ENCODE results near the gene CUL2.
"Not testable (repeated sequence)": the region's sequence is repeated elsewhere in the genome, so short reads cannot be mapped to it uniquely, and the experiment has no call there.

CUL2 gene

DNA sequence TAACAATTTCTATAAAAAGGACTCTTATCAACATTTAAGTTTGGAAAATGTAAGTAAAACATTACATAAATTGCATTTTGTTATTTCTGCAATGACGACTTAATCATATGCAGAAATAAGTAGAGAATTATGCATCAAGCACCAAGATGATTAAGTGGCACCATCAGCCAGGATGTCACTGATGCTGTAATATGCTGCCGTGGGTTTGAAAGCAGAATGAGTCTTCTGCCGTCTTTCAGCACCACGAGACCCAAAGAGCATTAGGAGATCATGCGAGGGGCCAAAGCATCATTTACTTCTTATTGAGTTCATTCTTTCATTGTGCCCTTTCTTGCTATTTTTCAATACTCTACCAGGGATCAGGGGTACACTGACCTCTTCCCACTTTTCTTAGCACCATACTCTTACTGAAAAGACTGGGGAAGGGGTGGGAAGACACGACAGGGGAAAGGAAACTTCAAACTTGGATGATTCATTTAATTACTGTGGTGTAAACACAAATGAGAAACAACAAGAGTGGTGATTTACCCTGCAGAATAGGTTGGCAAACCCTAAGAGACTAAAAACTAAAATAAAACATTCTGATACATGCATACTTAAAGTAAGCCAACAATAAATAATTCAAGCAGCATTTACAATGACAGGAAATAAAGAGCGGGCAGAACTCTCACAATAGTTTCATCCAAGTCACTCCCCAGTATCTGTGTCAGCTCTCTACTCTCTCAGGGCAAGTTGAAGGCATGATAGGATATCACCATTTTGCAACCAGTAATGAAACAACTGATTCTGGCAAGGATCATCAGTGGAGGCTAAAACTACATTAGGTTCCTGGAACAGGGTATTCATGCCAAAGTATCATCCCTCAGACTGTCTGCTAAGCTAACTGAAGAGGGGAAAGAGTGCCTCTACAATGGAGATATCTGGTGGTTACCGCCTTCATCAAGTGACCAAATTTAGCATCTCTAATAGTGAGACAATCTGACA, 70.8 kb downstream of the CUL2 start:
- no peak for DNase-seq (ENCODE audit: low read depth)

DNA sequence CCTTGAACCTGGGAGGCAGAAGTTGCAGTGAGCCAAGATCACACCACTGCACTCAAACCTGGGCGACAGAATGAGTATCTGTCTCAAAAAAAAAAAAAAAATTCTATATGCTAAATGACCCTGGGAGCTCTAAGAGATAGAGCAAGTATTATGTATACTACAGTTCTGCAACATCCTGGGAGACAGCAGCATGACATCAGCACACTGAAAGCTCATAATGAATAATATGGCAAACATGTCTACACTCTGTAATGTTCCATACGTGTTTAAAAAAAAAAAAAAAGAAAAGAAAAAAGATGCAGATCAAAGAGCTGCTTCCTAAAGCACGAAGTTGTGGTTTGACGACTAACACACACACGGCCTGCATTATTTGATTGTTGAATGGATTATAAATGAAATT, 72.5 kb downstream of the CUL2 start:
- DNase-seq (ENCODE audit: low read depth): no peak

DNA sequence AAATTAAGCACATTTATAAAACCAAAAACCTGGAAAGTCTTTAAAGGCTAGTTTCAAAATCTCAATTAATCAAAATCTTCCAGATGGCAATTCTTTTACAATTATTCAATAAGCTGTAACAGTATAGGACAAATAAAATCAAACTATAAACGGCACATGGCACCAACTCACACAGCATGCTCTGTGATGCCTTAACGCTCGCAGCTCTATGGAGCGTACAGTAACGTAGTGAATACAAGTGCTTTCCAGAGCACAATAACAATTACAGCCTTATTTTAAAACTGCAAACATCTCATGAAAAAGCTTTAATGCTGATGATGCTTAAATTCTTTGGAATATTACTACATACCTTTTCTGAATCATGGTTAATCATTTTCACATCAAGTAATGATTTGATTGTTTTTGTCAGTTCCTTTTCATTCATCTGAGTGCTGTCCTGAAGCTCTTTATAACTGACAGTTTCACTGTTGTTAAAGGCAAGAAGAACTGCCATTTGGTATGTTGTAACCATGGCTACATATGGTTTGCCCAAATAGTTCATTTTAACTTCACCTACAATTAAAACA, 74.2 kb downstream of the CUL2 start:
- no peak for DNase-seq (ENCODE audit: low read depth)

- DNase-seq (ENCODE audit: low read depth): no peak
Measured at GRCh38 chr10:35012781-35013180, 77.4 kb downstream of the CUL2 start.

GRCh38 chr10:35011771-35012191, 78.4 kb downstream of the CUL2 start:
- no peak for DNase-seq (ENCODE audit: low read depth)

DNA sequence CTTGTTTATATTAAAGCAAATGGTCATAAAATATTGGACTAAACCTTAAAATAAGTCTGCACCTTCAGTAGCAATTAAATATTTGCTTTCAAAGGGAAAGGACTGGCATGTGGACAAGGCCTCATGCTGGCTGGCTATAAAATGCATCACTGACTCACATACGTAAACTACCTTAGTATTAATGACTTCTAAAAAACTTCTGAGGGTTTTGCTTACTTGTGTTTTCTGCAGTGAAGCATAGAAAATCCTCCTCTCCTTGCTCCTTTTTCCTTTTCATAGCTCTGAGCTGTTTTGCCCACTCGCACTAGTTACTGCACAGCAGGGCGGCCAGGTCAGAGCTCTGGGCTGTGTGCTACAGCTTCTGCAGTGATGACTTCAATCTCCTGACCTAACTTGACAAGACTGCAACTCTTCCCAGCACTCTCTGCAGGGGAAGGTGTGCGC, 82.3 kb downstream of the CUL2 start:
- DNase-seq (ENCODE audit: low read depth): no peak

DNA sequence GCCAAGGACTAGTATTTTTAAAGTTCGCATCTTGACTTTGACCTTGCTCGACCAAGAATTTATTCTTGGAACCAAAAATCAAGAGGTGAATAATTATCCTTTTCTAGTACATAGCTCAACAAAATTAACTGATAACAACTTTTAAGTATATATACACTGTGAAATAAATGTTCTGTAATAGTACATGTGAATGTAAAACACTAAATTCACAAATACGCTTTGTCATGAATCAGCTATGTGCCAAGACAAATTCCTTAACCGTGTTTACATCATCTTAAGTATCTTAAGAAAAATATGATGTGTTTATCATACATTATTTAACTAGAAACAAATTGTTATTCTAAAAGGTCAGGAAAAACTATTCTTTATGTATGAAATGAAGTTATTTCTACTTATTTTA, 83.3 kb downstream of the CUL2 start:
- DNase-seq (ENCODE audit: low read depth): no peak

- DNase-seq (ENCODE audit: low read depth): no peak
Measured at GRCh38 chr10:35005868-35006267, 84.3 kb downstream of the CUL2 start.

GRCh38 chr10:35004651-35005050, 85.5 kb downstream of the CUL2 start:
- DNase-seq (ENCODE audit: low read depth): no peak

GRCh38 chr10:35003906-35004305, 86.2 kb downstream of the CUL2 start:
- no peak for DNase-seq (ENCODE audit: low read depth)

GRCh38 chr10:35000936-35001335, 89.2 kb downstream of the CUL2 start:
- DNase-seq (ENCODE audit: low read depth): no peak

- DNase-seq (ENCODE audit: low read depth): no peak
Measured at GRCh38 chr10:34999532-34999931, 90.6 kb downstream of the CUL2 start.

DNA sequence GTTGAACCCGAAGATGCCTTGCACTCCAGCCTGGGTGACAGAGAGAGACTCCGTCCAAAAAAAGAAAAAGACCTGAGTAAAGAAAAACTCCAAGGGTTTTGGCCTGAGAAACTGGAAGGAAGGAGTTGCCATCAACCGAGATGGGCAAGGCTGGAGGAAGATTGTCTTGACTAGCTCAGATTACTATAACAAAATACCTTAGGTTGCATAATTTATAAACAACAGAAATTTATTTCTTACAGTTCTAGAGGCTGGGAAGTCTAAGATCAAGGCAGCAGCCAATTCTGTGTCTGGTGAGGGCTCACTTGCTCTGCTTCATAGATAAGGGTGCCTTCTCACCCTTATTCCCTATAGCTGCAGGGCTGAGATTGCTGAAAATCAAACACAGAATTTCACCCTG, 91.2 kb downstream of the CUL2 start:
- no peak for DNase-seq (ENCODE audit: low read depth)

- DNase-seq (ENCODE audit: low read depth): no peak
Measured at GRCh38 chr10:34996843-34997242, 93.3 kb downstream of the CUL2 start.

DNA sequence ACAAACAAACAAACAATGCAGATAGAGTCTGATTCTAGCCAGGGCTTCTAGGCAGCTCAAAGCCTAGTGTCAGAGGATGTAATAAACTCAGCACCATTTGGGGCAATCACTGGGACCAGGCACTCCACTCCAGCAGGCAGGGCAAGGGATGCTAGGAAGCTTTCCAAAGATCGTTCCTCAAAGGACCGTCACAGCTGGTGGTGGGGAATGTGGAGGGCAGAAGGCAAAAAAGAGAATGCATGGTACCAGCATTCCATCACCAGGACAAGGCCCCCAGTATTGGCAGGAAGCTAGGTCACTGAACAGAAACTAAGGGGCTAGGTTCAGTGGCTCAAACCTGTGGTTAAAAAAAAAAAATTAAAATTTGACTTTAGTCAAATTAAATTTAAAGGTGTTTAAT, 94.2 kb downstream of the CUL2 start:
- no peak for DNase-seq (ENCODE audit: low read depth)

GRCh38 chr10:34994565-34995142, 95.5 kb downstream of the CUL2 start:
- DNase-seq (ENCODE audit: low read depth): peak; percentile 12

DNA sequence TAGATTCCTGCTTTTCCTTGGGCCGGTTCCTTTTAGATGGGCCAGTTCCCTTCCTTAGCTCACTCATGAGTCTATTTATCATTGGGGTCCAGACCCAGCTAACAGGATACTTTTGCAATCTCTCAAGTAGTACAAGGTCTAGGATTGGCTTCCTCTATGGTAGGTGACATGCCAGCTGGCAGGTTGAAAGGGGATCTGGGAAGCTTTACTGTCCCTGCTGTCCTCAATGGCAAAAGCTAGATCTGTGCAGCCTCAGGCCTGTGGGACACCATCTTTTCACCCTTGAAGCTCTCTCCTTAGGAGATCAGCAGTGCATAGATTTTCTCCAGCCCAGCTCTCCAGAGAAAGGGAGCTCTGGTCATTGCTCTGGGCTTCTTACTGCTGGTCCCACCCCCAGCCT, 96.4 kb downstream of the CUL2 start:
- DNase-seq (ENCODE audit: low read depth): no peak

GRCh38 chr10:34991117-34991516, 99.0 kb downstream of the CUL2 start:
- DNase-seq (ENCODE audit: low read depth): not testable (repeated sequence)

DNA sequence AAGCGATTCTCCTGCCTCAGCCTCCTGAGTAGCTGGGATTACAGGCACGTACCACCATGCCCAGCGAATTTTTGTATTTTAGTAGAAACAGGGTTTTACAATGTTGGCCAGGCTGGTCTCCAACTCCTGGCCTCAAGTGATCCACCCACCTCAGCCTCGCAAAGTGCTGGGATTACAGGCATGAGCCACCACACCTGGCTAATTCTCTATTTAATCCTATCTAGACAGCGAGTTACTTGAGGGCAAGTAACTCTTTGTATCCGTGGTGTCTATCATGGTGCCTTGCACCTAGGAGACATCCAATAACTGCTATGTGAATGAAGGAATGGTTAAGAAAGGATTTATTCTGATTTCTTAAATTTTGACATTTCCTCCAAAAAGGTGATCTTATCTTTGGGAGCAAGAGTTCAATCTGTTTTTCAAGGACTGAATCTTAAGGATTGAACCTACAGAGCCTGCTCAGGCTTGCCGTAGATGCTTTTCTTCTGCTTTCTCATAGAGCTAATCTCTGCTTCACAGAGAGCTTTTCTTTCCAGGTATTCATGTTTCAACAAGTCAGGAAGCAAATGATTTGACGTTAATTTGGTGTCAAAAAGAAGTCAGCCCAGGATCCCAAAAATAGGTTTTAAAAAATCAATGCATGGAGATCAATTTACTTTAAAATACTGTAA, 101.6 kb downstream of the CUL2 start:
- no peak for DNase-seq (ENCODE audit: low read depth)

GRCh38 chr10:34985823-34986222, 104.3 kb downstream of the CUL2 start:
- DNase-seq (ENCODE audit: low read depth): no peak

DNA sequence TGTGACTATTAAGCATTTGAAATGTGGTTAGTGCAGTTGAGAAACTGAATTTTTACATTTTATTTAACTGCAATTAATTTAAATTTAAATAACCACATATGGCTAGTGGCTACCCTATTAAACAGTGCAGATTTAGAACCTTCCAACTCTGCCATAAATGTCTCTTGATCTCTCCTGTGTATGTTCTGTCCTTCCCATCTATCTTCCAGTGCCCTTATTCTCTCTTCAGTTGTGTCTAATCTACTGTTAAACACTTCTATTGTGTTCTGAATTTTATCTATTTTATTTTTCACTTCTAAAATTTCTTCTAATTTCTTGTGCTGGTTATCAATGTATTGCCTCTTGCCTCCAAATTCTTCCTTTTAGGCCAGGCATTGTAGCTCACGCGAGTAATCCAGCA, 105.0 kb downstream of the CUL2 start:
- DNase-seq (ENCODE audit: low read depth): no peak

DNA sequence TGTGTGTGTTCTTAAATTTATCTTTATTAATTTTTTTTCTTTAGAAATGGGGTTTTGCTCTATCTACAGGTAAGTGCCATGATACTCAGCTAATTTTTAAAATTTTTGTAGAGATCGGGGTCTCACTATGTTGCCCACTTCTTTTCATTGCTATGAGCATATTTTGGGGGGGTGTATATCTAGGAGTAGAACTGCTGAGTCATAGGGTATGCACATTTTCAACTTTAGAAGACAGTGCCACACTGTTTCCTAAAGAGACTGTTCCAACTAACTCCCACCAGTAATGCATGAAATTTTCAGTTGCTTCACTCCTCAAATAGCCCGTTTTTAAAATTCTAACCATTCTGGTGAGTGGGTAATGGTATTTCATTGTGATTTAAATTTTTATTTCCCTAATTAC, 108.3 kb downstream of the CUL2 start:
- no peak for DNase-seq (ENCODE audit: low read depth)

DNA sequence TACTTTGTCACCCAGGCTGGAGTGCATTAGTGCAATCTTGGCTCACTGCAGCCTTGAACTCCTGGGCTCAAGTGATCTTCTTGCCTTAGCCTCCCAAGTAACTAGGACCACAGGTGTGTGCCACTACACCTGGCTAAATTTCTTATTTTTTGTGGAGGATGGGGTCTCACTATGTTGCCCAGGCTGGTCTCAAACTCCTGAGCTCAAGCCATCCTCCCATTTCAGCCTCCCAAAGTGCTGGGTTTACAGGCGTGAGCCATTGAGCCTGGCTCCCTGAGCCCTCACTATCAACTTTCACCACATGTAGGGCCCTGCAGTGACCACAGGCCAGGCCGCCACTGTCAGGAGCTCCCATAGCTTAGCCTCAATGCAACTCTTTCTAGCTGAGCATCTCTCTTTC, 110.2 kb downstream of the CUL2 start:
- DNase-seq (ENCODE audit: low read depth): no peak
